NCI-H82 treated with DMSO at 0.1 percent for 48 hours (cell line): ENCODE data around the gene PEX16.
"Not testable (repeated sequence)": the region's sequence is repeated elsewhere in the genome, so short reads cannot be mapped to it uniquely, and the experiment has no call there.

Experiments
- DNase-seq: peaks from one replicate; lab custom pipeline; 2025; ENCODE audit not compliant: unreplicated experiment; lab: John Stamatoyannopoulos, UW

Gene PEX16

GRCh38 chr11:45918962-45919675 is 1.4 kb upstream of the PEX16 start:
- DNase-seq: no peak

GRCh38 chr11:45918331-45918941 is 759 bp upstream of the PEX16 start:
- peak; percentile 77 for DNase-seq

- no peak for DNase-seq
These were observed 423 bp downstream of the PEX16 start for GRCh38 chr11:45917286-45917622.

- no peak for DNase-seq
These were observed 2.2 kb downstream of the PEX16 start for GRCh38 chr11:45915446-45915845.

GRCh38 chr11:45913942-45914635 is 3.6 kb downstream of the PEX16 start:
- DNase-seq: no peak

- no peak for DNase-seq
These were observed 4.2 kb downstream of the PEX16 start for GRCh38 chr11:45913514-45913913.

- no peak for DNase-seq
These were observed 7.1 kb downstream of the PEX16 start for GRCh38 chr11:45910623-45911022.

GRCh38 chr11:45909594-45910475 is 7.8 kb downstream of the PEX16 start:
- DNase-seq: no peak

GRCh38 chr11:45907911-45908370 is 9.7 kb downstream of the PEX16 start:
- DNase-seq: no peak

GRCh38 chr11:45906965-45907611 is 10.6 kb downstream of the PEX16 start, which contains the start of gene FREY1:
TSS of gene FREY1 (minus strand) at chr11:45907271. CDS start at chr11:45907245, 26 bp downstream.
- no peak for DNase-seq

- DNase-seq: no peak
These were observed 11.5 kb downstream of the PEX16 start for GRCh38 chr11:45906096-45906682.

- DNase-seq: not testable (repeated sequence)
These were observed 12.1 kb downstream of the PEX16 start for GRCh38 chr11:45905576-45905975.

- DNase-seq: no peak
These were observed 12.6 kb downstream of the PEX16 start for GRCh38 chr11:45905095-45905494.

GRCh38 chr11:45904309-45904915 is 13.3 kb downstream of the PEX16 start:
- no peak for DNase-seq

- no peak for DNase-seq
These were observed 15.0 kb downstream of the PEX16 start for GRCh38 chr11:45902452-45903380.

GRCh38 chr11:45901626-45902025 is 16.1 kb downstream of the PEX16 start:
- no peak for DNase-seq

GRCh38 chr11:45900916-45901617 is 16.6 kb downstream of the PEX16 start:
- no peak for DNase-seq

GRCh38 chr11:45900175-45900800 is 17.4 kb downstream of the PEX16 start:
- DNase-seq: not testable (repeated sequence)
